ENCODE data around the gene XXYLT1.
A peak's percentile ranks its signal among the peaks of the same experiment; 100 is the strongest.
"Not testable (repeated sequence)": the region's sequence is repeated elsewhere in the genome, so short reads cannot be mapped to it uniquely, and the experiment has no call there.

Gene XXYLT1

GRCh38 chr3:195112361-195112791 is 158.6 kb downstream of the XXYLT1 start:
- DNase-seq (ENCODE audit: low spot score): no peak

GRCh38 chr3:195111766-195112165 is 159.2 kb downstream of the XXYLT1 start:
- DNase-seq (ENCODE audit: low spot score): no peak

- no peak for DNase-seq (ENCODE audit: low spot score)
Measured at GRCh38 chr3:195111319-195111705, 159.6 kb downstream of the XXYLT1 start.

GRCh38 chr3:195110647-195111318 is 160.2 kb downstream of the XXYLT1 start:
- no peak for DNase-seq (ENCODE audit: low spot score)

- no peak for DNase-seq (ENCODE audit: low spot score)
Measured at GRCh38 chr3:195109098-195109657, 161.8 kb downstream of the XXYLT1 start.

GRCh38 chr3:195107593-195107992 is 163.4 kb downstream of the XXYLT1 start:
- DNase-seq (ENCODE audit: low spot score): no peak

GRCh38 chr3:195107031-195107430 is 163.9 kb downstream of the XXYLT1 start:
- not testable (repeated sequence) for DNase-seq (ENCODE audit: low spot score)

GRCh38 chr3:195106418-195106906 is 164.5 kb downstream of the XXYLT1 start:
- DNase-seq (ENCODE audit: low spot score): peak; percentile 37

GRCh38 chr3:195105841-195106417 is 165.0 kb downstream of the XXYLT1 start:
- no peak for DNase-seq (ENCODE audit: low spot score)

GRCh38 chr3:195105389-195105788 is 165.6 kb downstream of the XXYLT1 start:
- no peak for DNase-seq (ENCODE audit: low spot score)

GRCh38 chr3:195104340-195104739 is 166.6 kb downstream of the XXYLT1 start:
- no peak for DNase-seq (ENCODE audit: low spot score)

- no peak for DNase-seq (ENCODE audit: low spot score)
Measured at GRCh38 chr3:195103623-195104022, 167.3 kb downstream of the XXYLT1 start.

- DNase-seq (ENCODE audit: low spot score): peak; percentile 20
Measured at GRCh38 chr3:195102609-195103467, 168.1 kb downstream of the XXYLT1 start.

GRCh38 chr3:195101927-195102608 is 168.9 kb downstream of the XXYLT1 start:
- DNase-seq (ENCODE audit: low spot score): no peak

- no peak for DNase-seq (ENCODE audit: low spot score)
Measured at GRCh38 chr3:195101001-195101583, 169.9 kb downstream of the XXYLT1 start.

GRCh38 chr3:195099951-195100785 is 170.8 kb downstream of the XXYLT1 start:
- DNase-seq (ENCODE audit: low spot score): no peak

- no peak for DNase-seq (ENCODE audit: low spot score)
Measured at GRCh38 chr3:195098741-195099525, 172.0 kb downstream of the XXYLT1 start.

GRCh38 chr3:195097331-195098255 is 173.4 kb downstream of the XXYLT1 start:
- DNase-seq (ENCODE audit: low spot score): no peak
